Measurements from ENCODE around the gene CCND3.

DNA sequence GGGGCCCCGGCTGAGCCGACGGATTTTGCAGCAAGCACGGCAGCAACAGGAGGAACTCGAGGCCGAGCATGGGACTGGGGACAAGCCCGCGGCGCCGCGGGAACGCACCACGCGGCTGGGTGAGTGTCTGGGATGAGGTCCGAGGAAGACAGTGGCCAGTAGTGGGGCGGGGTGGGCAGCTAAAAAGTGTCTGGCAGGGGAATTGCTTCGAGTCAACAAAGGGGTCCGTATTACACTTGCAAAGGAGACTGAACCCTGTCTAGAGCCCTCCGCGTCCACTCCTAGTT is 20.0 kb downstream of the CCND3 start:
- TF ChIP-seq HNRNPK (IDR thresholded peaks at IDR 0.05; ENCODE audit: low read depth, low read length, poor library complexity, severe bottlenecking) (no peak), NCOA1 (CRISPR knock-in tag; IDR thresholded peaks at IDR 0.05) (no peak)
